Omental fat pad (tissue), 4 donors: Measurements from ENCODE around the gene WWTR1. TPM values are rescaled to one million over a fixed set of nuclear protein-coding genes. Genes with fewer than 3 reads are reported as not detected.

ENCODE experiments used
- ATAC-seq: fragments of 150-250 bp; one replicate; pipeline ENCODE4 v1.9.1; 2016; ENCODE audit warnings: mild to moderate bottlenecking, moderate library complexity; ENCODE audit not compliant: low FRiP score
- DNase-seq: peaks from one replicate; pipeline ENCODE4 v3.0.0-alpha.2; 2019; ENCODE audit warnings: low spot score
- CTCF ChIP-seq, 3 donors: fragments of 450-650 bp; IDR thresholded peaks; one replicate each; pipeline ENCODE4 v1.5.1; 2016 to 2017; ENCODE audit warnings: antibody characterized with exemption in 3 of 3, mild to moderate bottlenecking in 3 of 3, moderate library complexity in 2 of 3
- total RNA-seq, 4 donors: library from RNA; depleted of rRNA; stranded (reverse); fragments of >200 nt; gene quantifications; one replicate each; pipeline ENCODE4 v1.1.0, GENCODE V29; 2016

Gene WWTR1
- total RNA-seq, 4 donors from 2014 or later, result 57.4 to 130 (median 77.7) TPM

DNA sequence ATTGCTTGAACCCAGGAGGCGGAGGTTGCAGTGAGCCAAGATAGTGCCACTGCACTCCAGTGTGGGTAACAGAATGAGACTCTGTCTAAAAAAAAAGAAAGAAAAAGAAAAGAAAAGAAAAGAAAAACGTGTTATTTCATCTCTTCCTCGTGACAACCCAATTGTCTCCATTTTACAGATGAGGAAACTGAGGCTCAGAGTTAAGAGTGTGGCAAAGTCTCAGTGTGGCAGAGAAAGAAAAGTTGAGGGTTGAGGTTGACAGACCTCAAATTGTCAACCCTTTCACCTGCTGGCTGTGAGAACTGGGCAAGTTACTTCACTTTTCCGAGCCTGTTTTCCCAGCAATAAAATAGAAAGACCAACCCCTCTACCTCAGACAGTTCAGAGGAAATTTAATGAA lies 123.7 kb downstream of the WWTR1 start:
- no peak for ATAC-seq
- TF ChIP-seq CTCF (IDR thresholded peaks at IDR 0.05), result no peak
- no peak for DNase-seq

- no peak for ATAC-seq
- no peak for DNase-seq
- TF ChIP-seq CTCF (IDR thresholded peaks at IDR 0.05), result no peak
These were observed 125.2 kb downstream of the WWTR1 start for GRCh38 chr3:149532489-149533180.

DNA sequence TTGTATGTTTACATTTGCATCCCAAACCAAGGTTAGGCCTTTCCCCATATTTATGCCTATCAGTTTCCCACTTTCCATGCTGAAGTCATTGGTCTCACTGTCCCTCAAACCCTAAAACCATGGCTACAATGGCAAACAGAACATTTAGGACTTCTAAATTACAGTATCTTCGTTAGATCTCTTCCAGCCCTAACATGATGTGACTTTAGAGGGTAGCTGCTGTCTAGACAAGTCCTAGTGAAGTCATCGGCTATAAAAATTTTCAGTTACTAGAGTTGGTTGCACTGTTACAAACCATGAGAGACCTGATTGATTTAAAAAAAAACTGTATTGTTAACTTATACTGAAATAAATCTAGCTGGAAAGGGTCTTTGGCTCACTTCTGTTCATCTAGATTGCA lies 128.7 kb downstream of the WWTR1 start:
- no peak for TF ChIP-seq CTCF (IDR thresholded peaks at IDR 0.05)
- no peak for ATAC-seq
- no peak for DNase-seq

GRCh38 chr3:149528340-149528650 lies 129.5 kb downstream of the WWTR1 start:
- TF ChIP-seq CTCF (IDR thresholded peaks at IDR 0.05), result no peak
- DNase-seq (no peak), ATAC-seq (no peak)

DNA sequence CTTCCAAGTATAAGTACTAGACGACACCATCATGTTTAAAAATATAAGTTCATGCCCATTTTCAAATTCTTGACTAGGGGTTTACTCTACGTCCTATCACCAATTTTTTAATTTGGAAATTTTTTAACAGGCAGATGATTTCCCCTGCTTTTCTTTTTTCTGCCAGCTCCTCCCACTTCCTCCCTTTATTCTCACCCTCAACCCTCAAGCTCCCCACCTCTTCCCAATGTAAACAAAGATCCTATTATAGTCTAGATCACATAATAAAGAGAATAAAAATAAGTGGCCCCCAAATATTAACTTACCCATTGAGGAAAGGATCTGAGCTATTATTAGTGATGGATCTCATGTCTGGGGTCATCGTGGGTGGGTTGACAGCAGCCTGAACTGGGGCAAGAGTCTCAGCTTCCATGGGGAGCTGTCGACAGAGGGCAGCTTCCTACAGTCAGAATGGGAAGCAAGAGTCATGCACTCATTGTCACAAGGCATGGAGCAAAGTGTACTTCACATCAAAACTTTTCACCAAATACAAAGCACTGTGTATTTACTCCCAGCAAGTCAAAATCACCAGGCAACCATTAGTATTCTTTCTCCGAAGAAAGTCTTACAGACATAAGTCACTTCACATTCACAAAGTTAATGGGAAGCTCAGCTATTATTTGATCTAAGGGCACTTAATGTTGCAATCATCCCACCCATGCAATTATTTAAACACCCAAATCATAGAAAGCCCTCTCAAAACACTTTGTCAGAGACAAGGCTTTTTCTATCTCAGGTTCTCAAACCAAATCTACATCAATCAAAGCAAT lies 130.1 kb downstream of the WWTR1 start:
- no peak for TF ChIP-seq CTCF (IDR thresholded peaks at IDR 0.05)
- no peak for ATAC-seq
- no peak for DNase-seq

DNA sequence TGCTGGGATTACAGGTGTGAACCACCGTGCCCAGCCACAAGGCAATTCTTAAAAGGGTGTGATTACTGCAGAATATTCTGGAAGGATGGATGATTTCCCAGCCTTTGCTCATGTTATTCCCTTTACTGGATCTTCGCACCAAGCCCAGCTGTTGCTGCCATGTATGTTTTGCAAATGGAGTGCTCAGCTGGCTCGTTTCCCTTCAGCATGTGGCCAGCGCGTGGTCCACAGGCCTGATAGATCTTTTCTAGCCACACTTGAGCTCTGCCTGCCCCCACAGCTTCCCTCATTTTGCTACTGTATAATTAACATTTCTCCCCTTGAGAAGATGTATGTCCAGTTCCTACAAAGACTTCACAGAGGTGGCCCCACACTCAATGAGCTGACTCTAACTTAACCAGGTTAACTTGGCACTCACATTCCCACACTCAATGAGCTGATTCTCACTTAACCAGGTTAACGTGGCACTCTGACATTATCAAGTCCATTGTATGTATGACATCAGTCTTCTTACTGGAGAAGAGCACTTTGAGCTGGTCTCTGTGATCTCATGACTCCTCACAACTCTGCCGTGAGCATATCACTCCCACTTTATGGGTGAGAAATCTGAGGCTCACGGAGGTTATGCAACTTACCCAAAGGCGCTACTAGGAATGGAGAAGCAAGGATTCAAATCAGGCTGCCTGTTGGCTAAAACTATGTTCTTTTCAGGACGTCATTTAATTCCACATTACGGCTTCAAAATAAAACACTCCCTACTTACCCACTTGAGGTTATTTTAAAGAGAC lies 134.1 kb downstream of the WWTR1 start:
- no peak for ATAC-seq

More for the DNA sequence above, 134.1 kb downstream of the WWTR1 start:
- DNase-seq, result no peak
- TF ChIP-seq CTCF (IDR thresholded peaks at IDR 0.05), result no peak
